Non-pigmented ciliary epithelial cell (primary cell): ENCODE data around the gene MTUS2.
"Not testable (repeated sequence)": the region's sequence is repeated elsewhere in the genome, so short reads cannot be mapped to it uniquely, and the experiment has no call there.

ENCODE experiments used
- DNase-seq: peaks from one replicate; pipeline ENCODE4 v3.0.0-alpha.2; 2010; ENCODE audit warnings: low read depth

The MTUS2 gene

GRCh38 chr13:29164116-29164515 is 344.0 kb downstream of the MTUS2 start:
- DNase-seq, result no peak

- DNase-seq, result no peak
Observed at GRCh38 chr13:29165216-29165615, 345.1 kb downstream of the MTUS2 start.

GRCh38 chr13:29165840-29166239 is 345.7 kb downstream of the MTUS2 start:
- DNase-seq, result no peak

- no peak for DNase-seq
Observed at GRCh38 chr13:29170436-29171082, 350.4 kb downstream of the MTUS2 start.

- DNase-seq, result no peak
Observed at GRCh38 chr13:29171244-29171643, 351.1 kb downstream of the MTUS2 start.

GRCh38 chr13:29174093-29174492 is 354.0 kb downstream of the MTUS2 start:
- no peak for DNase-seq

GRCh38 chr13:29175250-29175873 is 355.2 kb downstream of the MTUS2 start:
- DNase-seq, result no peak

GRCh38 chr13:29180055-29180454 is 359.9 kb downstream of the MTUS2 start:
- no peak for DNase-seq

GRCh38 chr13:29182216-29182615 is 362.1 kb downstream of the MTUS2 start:
- DNase-seq, result no peak

- no peak for DNase-seq
Observed at GRCh38 chr13:29185926-29186325, 365.8 kb downstream of the MTUS2 start.

GRCh38 chr13:29187584-29187983 is 367.4 kb downstream of the MTUS2 start:
- DNase-seq, result no peak

- DNase-seq, result no peak
Observed at GRCh38 chr13:29190298-29190697, 370.2 kb downstream of the MTUS2 start.

GRCh38 chr13:29193083-29193482 is 372.9 kb downstream of the MTUS2 start:
- DNase-seq, result no peak

GRCh38 chr13:29195456-29195855 is 375.3 kb downstream of the MTUS2 start:
- no peak for DNase-seq

GRCh38 chr13:29196409-29197074 is 376.4 kb downstream of the MTUS2 start:
- DNase-seq, result no peak

- not testable (repeated sequence) for DNase-seq
Observed at GRCh38 chr13:29202753-29203152, 382.6 kb downstream of the MTUS2 start.

GRCh38 chr13:29204651-29205050 is 384.5 kb downstream of the MTUS2 start:
- no peak for DNase-seq

- DNase-seq, result no peak
Observed at GRCh38 chr13:29210676-29211075, 390.5 kb downstream of the MTUS2 start.

- not testable (repeated sequence) for DNase-seq
Observed at GRCh38 chr13:29211162-29211561, 391.0 kb downstream of the MTUS2 start.

- DNase-seq, result no peak
Observed at GRCh38 chr13:29222458-29222857, 402.3 kb downstream of the MTUS2 start.

- DNase-seq, result no peak
Observed at GRCh38 chr13:29224206-29224605, 404.1 kb downstream of the MTUS2 start.

- DNase-seq, result no peak
Observed at GRCh38 chr13:29227576-29227975, 407.4 kb downstream of the MTUS2 start.

GRCh38 chr13:29230299-29230845 is 410.2 kb downstream of the MTUS2 start:
- no peak for DNase-seq
